ENCODE results near the gene OLIG3.

The OLIG3 gene

DNA sequence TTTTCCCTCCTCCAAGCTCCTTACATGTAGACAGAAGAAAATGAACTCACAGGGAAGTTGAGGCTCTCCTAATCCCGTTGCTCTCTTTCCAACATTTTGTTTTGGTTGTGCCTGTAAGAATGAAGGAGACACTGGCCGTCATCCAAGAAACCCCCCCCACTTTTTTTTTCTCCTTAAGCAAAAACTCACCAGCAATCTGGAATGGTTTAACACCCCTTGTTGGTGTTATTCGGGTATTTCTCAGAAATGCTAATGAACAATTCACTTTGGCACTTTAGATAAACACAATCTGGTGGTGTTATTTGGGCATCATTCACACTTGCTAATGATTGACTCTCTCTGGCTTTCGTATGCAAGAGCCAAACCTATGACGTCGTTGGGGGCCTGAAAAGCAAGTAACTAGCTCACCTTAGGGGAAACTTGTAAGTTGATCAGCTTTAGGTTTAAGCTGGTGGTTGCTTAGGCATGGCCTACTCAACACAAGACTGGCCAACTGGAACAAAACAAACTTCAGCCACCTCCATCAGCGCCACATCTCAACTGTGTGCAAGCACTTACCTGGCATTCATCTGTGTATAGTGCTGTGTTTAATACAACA, 24.3 kb upstream of the OLIG3 start:
- H3K9ac ChIP-seq (ENCODE audit: low read length): no peak overlapping the region
- H3K27me3 ChIP-seq (ENCODE audit: control insufficient read depth, insufficient read depth, low read length): peaks cover 66% of the 10 kb centered on the region
- H3K4me3 ChIP-seq (ENCODE audit: low read length): no peak overlapping the region
- no peaks in the 10 kb centered on the region for H3K9me3 ChIP-seq (ENCODE audit: control insufficient read depth, low read depth, low read length)
- no peak overlapping the region for H3K27ac ChIP-seq (ENCODE audit: low read length)
- no peaks in the 10 kb centered on the region for H3K36me3 ChIP-seq (ENCODE audit: control insufficient read depth, low read depth, low read length)
- H3K4me1 ChIP-seq (ENCODE audit: control insufficient read depth, low read depth, low read length): peaks cover 59% of the 10 kb centered on the region

DNA sequence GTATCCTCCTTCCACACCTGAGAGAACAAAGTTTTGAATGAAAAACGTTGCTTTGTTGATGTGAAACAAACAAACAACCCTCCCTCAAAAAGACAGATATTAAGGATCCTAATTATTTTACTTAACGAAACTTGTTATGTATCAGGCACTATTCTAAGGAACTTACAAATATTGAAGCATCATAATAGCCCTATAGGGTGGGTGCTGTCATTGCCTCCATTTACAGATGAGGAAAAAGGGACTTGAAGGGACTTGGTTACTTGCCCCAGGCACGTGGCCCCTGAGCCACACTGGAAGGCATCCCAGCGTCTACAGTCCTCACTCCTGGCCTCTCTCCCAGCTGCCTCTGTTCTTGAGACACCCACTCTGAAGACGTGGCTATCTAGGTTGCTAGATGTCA, 20.2 kb upstream of the OLIG3 start:
- H3K4me1 ChIP-seq (ENCODE audit: control insufficient read depth, low read depth, low read length): peaks cover 45% of the 10 kb centered on the region
- no peak overlapping the region for H3K9ac ChIP-seq (ENCODE audit: low read length)
- H3K4me3 ChIP-seq (ENCODE audit: low read length): no peak overlapping the region
- no peaks in the 10 kb centered on the region for H3K9me3 ChIP-seq (ENCODE audit: control insufficient read depth, low read depth, low read length)
- peaks cover 69% of the 10 kb centered on the region for H3K27me3 ChIP-seq (ENCODE audit: control insufficient read depth, insufficient read depth, low read length)
- H3K27ac ChIP-seq (ENCODE audit: low read length): no peak overlapping the region
- no peaks in the 10 kb centered on the region for H3K36me3 ChIP-seq (ENCODE audit: control insufficient read depth, low read depth, low read length)

DNA sequence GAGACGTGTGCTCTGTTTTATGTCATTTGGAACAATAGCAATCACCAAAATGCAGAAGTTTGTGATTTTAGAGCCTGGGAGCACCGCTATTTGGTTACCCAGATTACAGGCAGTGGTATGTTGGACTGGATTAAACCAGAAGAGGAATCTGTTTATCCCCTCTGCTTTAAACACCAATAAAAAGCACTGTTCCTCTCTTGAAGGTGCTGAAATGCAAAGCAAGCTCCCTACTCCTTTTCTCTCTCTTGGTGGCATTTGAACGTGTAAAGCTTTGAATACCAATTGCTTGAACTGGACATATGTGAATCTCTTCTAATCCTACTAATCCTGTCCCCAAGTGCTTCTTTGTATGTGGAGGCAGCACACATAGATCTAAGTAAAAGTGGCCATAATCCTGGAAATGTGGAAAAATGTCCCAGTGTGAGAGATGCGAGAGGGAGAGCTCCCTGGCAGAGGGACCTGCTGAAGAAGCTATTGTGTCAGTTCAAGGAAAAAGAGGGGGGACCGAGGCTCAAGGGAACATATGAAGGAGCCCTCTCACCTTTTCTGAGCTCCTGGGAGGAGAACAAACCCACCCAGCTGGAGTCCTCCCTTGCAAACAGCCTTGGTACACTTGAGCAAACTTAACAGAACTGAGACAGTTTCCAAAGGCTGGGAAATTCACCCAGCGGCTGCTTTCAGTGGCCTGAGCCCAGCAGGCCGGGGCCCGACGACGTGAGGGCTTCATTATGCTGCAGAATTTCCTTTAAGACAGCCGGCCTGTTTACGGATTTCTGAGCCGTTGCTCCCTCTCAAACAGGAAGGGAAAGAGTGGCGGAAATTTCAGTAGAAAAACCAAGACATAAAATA, 18.8 kb upstream of the OLIG3 start:
- H3K27ac ChIP-seq (ENCODE audit: low read length): no peak overlapping the region
- H3K9me3 ChIP-seq (ENCODE audit: control insufficient read depth, low read depth, low read length): no peaks in the 10 kb centered on the region
- peaks cover 57% of the 10 kb centered on the region for H3K27me3 ChIP-seq (ENCODE audit: control insufficient read depth, insufficient read depth, low read length)
- no peak overlapping the region for H3K4me3 ChIP-seq (ENCODE audit: low read length)
- no peaks in the 10 kb centered on the region for H3K36me3 ChIP-seq (ENCODE audit: control insufficient read depth, low read depth, low read length)
- H3K9ac ChIP-seq (ENCODE audit: low read length): no peak overlapping the region
- H3K4me1 ChIP-seq (ENCODE audit: control insufficient read depth, low read depth, low read length): peaks cover 30% of the 10 kb centered on the region

DNA sequence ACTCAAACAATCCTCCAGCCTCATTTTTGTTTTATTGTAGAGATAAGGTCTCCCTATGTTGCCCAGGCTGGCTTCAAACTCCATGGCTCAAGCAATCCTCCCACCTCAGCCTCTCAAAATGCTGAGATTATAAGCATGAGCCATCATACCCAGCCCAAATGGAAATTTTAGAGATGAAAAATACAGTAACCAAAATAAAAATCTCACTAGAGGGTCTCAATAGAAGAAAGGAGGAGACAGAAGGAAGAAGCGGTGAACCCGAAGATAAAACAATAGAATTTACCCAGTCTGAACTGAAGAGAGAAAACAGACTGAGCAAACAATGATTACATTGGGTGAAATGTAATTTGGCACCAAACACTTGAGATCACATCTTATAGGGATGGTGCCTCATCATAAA, 16.7 kb upstream of the OLIG3 start:
- no peak overlapping the region for H3K27ac ChIP-seq (ENCODE audit: low read length)
- no peak overlapping the region for H3K9ac ChIP-seq (ENCODE audit: low read length)
- H3K9me3 ChIP-seq (ENCODE audit: control insufficient read depth, low read depth, low read length): no peaks in the 10 kb centered on the region
- H3K27me3 ChIP-seq (ENCODE audit: control insufficient read depth, insufficient read depth, low read length): peaks cover 36% of the 10 kb centered on the region
- H3K4me1 ChIP-seq (ENCODE audit: control insufficient read depth, low read depth, low read length): peaks cover 18% of the 10 kb centered on the region
- no peaks in the 10 kb centered on the region for H3K36me3 ChIP-seq (ENCODE audit: control insufficient read depth, low read depth, low read length)
- no peak overlapping the region for H3K4me3 ChIP-seq (ENCODE audit: low read length)

DNA sequence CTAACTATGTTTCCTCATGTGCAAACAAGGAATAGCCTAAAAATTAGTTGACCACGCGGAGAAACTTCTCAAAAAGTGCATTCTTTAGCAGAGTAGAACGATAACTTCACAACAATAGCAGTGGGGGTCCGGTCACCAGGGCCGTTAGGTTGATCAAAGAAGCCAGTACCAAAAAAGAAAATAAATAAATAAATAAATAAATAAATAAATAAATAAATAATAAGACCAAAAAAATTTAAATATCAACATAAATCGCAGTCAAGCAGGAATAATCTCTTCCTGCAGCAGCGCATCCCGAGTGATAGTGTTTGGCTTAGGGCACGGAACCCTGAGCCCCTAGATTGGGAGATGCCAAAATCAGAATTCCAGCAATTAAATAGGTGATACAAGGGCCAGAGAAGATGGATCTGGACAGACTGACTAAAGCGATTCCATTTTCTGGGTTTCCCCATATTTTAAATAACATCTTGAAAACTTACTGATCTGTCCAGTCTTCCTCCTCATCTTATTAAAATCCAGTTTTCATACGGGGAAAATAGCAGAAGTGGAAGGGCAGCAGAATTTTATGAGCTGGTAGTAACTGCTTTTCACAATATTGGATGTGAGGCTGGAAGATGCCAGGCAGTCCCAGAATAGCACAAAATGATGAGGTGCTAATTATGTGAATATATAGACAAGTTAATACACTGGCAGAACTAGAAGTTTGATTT, 4.4 kb upstream of the OLIG3 start:
- H3K27me3 ChIP-seq (ENCODE audit: control insufficient read depth, insufficient read depth, low read length): peaks cover 82% of the 10 kb centered on the region
- no peak overlapping the region for H3K27ac ChIP-seq (ENCODE audit: low read length)
- H3K9me3 ChIP-seq (ENCODE audit: control insufficient read depth, low read depth, low read length): no peaks in the 10 kb centered on the region
- no peaks in the 10 kb centered on the region for H3K36me3 ChIP-seq (ENCODE audit: control insufficient read depth, low read depth, low read length)
- H3K4me1 ChIP-seq (ENCODE audit: control insufficient read depth, low read depth, low read length): peaks cover 24% of the 10 kb centered on the region
- no peak overlapping the region for H3K9ac ChIP-seq (ENCODE audit: low read length)
- peak overlapping the region; percentile 65 for H3K4me3 ChIP-seq (ENCODE audit: low read length)

DNA sequence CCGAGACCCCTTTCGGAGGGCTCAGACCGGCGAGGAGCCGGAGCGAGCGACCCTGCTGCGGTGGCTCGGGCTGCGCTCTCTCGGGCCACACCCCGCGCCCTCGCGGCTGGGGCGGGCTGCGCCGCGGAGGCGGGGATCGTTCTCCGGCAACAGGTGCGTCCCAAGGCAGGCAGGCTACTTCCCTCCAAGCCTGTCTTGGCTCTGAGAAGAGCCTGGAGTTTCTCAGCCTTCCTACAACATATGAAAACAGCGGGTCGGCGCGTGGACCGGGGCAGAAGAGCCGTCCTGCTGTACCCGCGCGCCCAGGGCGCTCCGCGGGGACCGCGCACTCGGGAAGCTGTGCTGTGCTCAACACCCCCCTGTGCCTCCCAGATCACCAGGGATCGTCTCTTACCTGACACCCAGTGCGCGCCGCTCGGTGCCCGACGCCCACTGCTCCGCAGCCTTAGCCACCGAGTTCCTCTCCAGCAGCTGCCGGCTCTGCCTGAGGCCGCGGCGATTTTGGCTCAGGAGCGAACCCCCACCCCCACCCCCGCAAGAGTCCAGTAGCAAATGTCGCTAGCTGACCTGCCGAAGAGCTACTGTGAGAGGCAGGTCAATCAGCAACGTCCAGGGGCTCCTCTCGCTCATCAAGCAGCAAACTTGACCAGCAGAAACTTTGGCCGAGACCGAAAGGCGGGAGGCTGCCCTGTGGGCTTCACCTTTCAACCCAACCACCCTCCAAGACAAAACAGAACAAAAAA, 3.7 kb upstream of the OLIG3 start:
- no peaks in the 10 kb centered on the region for H3K9me3 ChIP-seq (ENCODE audit: control insufficient read depth, low read depth, low read length)
- H3K27ac ChIP-seq (ENCODE audit: low read length): no peak overlapping the region
- peak overlapping the region; percentile 12 for H3K9ac ChIP-seq (ENCODE audit: low read length)
- H3K4me3 ChIP-seq (ENCODE audit: low read length): peak overlapping the region; percentile 65
- peaks cover 89% of the 10 kb centered on the region for H3K27me3 ChIP-seq (ENCODE audit: control insufficient read depth, insufficient read depth, low read length)
- no peaks in the 10 kb centered on the region for H3K36me3 ChIP-seq (ENCODE audit: control insufficient read depth, low read depth, low read length)
- peaks cover 26% of the 10 kb centered on the region for H3K4me1 ChIP-seq (ENCODE audit: control insufficient read depth, low read depth, low read length)

DNA sequence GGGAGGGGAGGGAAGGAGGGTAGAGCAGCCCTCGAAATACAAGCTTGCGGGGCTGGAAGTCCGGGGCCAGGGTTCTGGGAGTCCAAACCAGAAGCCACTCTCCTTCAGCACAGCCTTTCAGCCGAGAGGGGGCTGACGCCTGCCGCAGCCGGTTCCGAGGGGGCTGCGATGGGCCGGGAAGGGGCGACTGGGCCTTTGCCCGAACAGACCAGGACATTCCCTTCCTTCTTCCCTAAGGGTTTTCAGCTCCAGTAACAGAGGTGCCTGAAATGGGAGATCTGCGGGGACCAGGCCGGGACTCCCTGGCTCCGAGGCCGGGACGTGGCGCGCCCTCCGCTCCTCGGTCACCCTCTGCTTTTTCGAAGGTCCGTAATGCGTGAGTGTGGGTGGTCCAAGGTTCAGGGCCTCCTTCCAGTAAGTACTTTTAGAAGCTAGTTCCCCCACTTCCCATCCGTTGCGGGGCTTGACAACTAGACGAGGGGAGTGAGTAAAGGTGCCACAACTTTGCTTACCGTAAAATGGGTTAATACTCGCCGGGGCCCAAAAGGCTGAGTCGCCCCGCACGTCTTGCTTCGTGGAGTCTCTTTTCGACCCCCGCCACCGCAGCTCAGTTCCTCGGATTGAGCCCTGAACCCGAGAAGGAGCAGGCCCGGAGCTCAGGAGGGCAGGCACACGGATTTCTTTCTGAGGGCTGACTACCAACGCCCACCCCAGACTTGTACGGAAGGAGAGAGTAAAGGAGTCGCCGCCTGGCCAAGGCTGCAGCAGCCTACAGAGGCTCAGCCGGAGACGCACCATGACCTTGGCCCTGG, 2.9 kb upstream of the OLIG3 start:
- H3K9me3 ChIP-seq (ENCODE audit: control insufficient read depth, low read depth, low read length): no peaks in the 10 kb centered on the region
- peaks cover 97% of the 10 kb centered on the region for H3K27me3 ChIP-seq (ENCODE audit: control insufficient read depth, insufficient read depth, low read length)
- H3K4me1 ChIP-seq (ENCODE audit: control insufficient read depth, low read depth, low read length): peaks cover 33% of the 10 kb centered on the region
- no peak overlapping the region for H3K27ac ChIP-seq (ENCODE audit: low read length)
- H3K36me3 ChIP-seq (ENCODE audit: control insufficient read depth, low read depth, low read length): no peaks in the 10 kb centered on the region
- peak overlapping the region; percentile 65 for H3K4me3 ChIP-seq (ENCODE audit: low read length)
- peak overlapping the region; percentile 12 for H3K9ac ChIP-seq (ENCODE audit: low read length)

DNA sequence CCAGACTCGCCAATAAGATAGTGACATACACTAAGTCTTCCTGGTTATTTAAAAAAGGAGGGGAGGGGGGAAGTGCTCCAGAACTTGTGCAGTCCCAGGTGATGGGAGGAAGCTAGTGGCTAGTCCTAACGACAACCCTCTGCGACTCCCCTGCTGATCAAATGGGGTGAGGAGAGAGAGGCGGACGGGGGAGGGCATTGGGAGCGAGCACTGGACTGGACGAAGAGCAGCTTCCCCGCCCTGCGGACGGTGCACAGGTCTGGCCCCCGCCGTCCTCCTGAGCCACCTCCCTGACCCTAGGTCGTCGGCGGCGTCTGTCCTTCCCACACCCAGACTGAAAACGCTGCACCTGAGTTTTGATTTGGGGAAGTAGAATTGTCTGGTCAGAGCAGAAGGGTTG, 2.2 kb upstream of the OLIG3 start:
- H3K9ac ChIP-seq (ENCODE audit: low read length): no peak overlapping the region
- H3K27me3 ChIP-seq (ENCODE audit: control insufficient read depth, insufficient read depth, low read length): peaks cover 100% of the 10 kb centered on the region
- H3K27ac ChIP-seq (ENCODE audit: low read length): no peak overlapping the region
- H3K4me1 ChIP-seq (ENCODE audit: control insufficient read depth, low read depth, low read length): peaks cover 40% of the 10 kb centered on the region
- no peaks in the 10 kb centered on the region for H3K36me3 ChIP-seq (ENCODE audit: control insufficient read depth, low read depth, low read length)
- peak overlapping the region; percentile 65 for H3K4me3 ChIP-seq (ENCODE audit: low read length)
- H3K9me3 ChIP-seq (ENCODE audit: control insufficient read depth, low read depth, low read length): no peaks in the 10 kb centered on the region

DNA sequence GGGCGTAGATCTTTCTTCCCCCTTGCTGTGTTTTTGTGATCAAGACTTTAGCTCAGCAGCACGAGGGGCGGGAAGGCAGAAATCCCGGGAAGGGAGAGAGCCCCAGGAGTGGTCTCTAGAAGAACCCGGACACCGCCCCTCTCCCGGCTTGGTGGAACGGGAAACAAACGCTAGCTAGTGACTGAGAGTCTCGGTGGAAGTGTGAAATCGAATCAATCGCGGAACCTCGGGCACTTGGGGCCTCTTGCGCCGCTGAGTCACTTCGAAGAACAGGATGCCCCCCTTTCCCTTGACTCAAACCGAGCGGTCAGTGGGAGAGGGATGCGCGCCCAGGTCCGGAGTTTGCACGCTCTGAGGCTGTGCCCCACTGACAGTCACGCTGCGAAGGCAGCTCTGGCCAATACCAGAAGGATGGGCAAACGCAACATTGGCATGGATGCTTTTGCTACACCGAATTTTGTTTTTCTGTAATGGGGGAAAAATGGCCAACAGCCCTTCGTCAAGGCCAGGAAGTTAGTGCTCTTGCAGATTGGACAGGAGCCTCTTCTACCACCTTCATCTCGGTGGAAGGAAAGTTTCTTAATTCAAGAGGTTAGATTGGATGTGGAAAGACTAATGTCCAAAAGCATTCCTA, 1.6 kb upstream of the OLIG3 start:
- Histone ChIP-seq H3K27me3 (ENCODE audit: control insufficient read depth, insufficient read depth, low read length) (peaks cover 100% of the 10 kb centered on the region), H3K27ac (ENCODE audit: low read length) (no peak overlapping the region), H3K4me1 (ENCODE audit: control insufficient read depth, low read depth, low read length) (peaks cover 44% of the 10 kb centered on the region), H3K36me3 (ENCODE audit: control insufficient read depth, low read depth, low read length) (no peaks in the 10 kb centered on the region), H3K9ac (ENCODE audit: low read length) (peak overlapping the region; percentile 5), H3K4me3 (ENCODE audit: low read length) (peak overlapping the region; percentile 65), H3K9me3 (ENCODE audit: control insufficient read depth, low read depth, low read length) (no peaks in the 10 kb centered on the region)

DNA sequence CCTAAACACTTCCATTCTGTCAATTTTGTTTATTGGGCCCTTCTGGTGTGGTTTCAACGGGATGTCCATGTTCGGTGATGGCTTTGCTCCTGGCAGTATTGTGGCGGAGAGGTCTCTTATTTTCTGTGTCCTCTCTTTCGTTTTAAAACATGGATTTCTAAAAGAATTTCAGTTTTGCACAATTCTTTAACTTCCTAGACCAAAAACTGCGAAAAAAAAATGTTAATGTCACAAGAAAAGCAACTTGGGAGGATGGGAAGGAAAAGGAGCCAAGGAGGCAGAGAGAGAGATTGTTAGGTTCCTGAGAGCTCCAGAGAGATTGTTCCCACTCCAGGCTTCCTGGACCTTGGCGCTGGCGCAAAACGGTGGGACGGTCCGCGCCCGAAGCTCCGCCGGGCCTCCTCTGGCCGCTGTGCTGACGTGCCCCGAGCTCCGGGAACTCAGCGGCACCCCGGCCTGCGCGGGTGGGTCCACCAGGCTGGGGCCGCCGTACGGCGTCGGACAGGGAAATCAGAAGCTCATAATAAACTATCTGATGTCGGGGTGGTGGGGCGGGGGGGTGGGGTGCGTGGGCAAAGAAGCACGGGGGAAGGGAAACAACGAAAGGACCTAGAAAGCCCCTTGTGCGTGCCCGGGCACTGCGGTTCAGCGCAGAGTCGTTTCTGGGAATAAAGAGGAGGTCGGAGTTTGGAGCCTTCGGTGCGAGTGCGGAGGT, 951 bp upstream of the OLIG3 start:
- peaks cover 51% of the 10 kb centered on the region for H3K4me1 ChIP-seq (ENCODE audit: control insufficient read depth, low read depth, low read length)
- H3K36me3 ChIP-seq (ENCODE audit: control insufficient read depth, low read depth, low read length): no peaks in the 10 kb centered on the region
- H3K27me3 ChIP-seq (ENCODE audit: control insufficient read depth, insufficient read depth, low read length): peaks cover 100% of the 10 kb centered on the region
- H3K9me3 ChIP-seq (ENCODE audit: control insufficient read depth, low read depth, low read length): no peaks in the 10 kb centered on the region
- H3K4me3 ChIP-seq (ENCODE audit: low read length): peak overlapping the region; percentile 65
- H3K9ac ChIP-seq (ENCODE audit: low read length): no peak overlapping the region
- H3K27ac ChIP-seq (ENCODE audit: low read length): no peak overlapping the region

Measured in iPS-18a (cell line).